Activated CD4-positive, alpha-beta memory T cell treated with anti-CD3 and anti-CD28 coated beads for 36 hours (primary cell): ENCODE measurements around the gene DIDO1. TPM values are rescaled to one million over a fixed set of nuclear protein-coding genes. Genes with fewer than 3 reads are reported as not detected.

ENCODE experiments used
- CTCF ChIA-PET: fragments of 350-600 bp; sonication (Branson Sonifier 250); formaldehyde crosslinking; loops from one replicate; lab custom pipeline; 2021; ENCODE audit warnings: antibody characterized with exemption, inconsistent platforms; lab: Charles Lee
- POLR2A ChIA-PET: fragments of 350-600 bp; sonication (Branson Sonifier 250); formaldehyde crosslinking; loops from one replicate; lab custom pipeline; 2021; ENCODE audit warnings: antibody characterized with exemption; lab: Charles Lee
- DNase-seq: peaks from one replicate; pipeline ENCODE4 v3.0.0-alpha.2; 2020
- H3K27ac Mint-ChIP-seq: one replicate; pipeline ENCODE4 v1.8.0; 2021; ENCODE audit warnings: mixed read lengths
- H3K27me3 Mint-ChIP-seq: one replicate; pipeline ENCODE4 v1.8.0; 2021; ENCODE audit warnings: mixed read lengths
- H3K36me3 Mint-ChIP-seq: one replicate; pipeline ENCODE4 v1.8.0; 2021; ENCODE audit warnings: mixed read lengths
- H3K4me1 Mint-ChIP-seq: one replicate; pipeline ENCODE4 v1.8.0; 2021; ENCODE audit warnings: low read depth, mixed read lengths
- H3K4me3 Mint-ChIP-seq: one replicate; pipeline ENCODE4 v1.8.0; 2021; ENCODE audit warnings: mild to moderate bottlenecking, mixed read lengths
- H3K9me3 Mint-ChIP-seq: one replicate; pipeline ENCODE4 v1.8.0; 2021; ENCODE audit warnings: mixed read lengths
- intact Hi-C: fragments of 100-400 bp; cut with micrococcal nuclease; formaldehyde crosslinking; loops from one replicate; pipeline ENCODE4 v1.15.1; 2023
- total RNA-seq, 2 experiments: library from RNA; stranded (reverse); gene quantifications; one replicate each; pipeline ENCODE4 v1.2.3, GENCODE V29; 2021

Gene DIDO1
- total RNA-seq, 2 experiments from 2014 or later, result 46.6 to 48.4 TPM

GRCh38 chr20:62838128-62838891 is 88.0 kb downstream of the DIDO1 start:
- no peak overlapping the region for H3K27ac Mint-ChIP-seq
- H3K9me3 Mint-ChIP-seq, result no peaks in the 10 kb centered on the region
- CTCF ChIA-PET, result no interaction called here
- DNase-seq, result no peak
- POLR2A ChIA-PET, result no interaction called here
- intact Hi-C loops, result no loop called here
- H3K4me1 Mint-ChIP-seq, result no peaks in the 10 kb centered on the region
- H3K4me3 Mint-ChIP-seq, result no peak overlapping the region
- H3K36me3 Mint-ChIP-seq, result no peaks in the 10 kb centered on the region
- H3K27me3 Mint-ChIP-seq, result peaks cover 3% of the 10 kb centered on the region

GRCh38 chr20:62837790-62838127 is 88.5 kb downstream of the DIDO1 start:
- no peaks in the 10 kb centered on the region for H3K9me3 Mint-ChIP-seq
- CTCF ChIA-PET, result no interaction called here
- no peaks in the 10 kb centered on the region for H3K36me3 Mint-ChIP-seq
- H3K27me3 Mint-ChIP-seq, result peaks cover 3% of the 10 kb centered on the region
- H3K27ac Mint-ChIP-seq, result no peak overlapping the region
- no peak overlapping the region for H3K4me3 Mint-ChIP-seq
- intact Hi-C loops, result no loop called here
- POLR2A ChIA-PET, result no interaction called here
- H3K4me1 Mint-ChIP-seq, result no peaks in the 10 kb centered on the region
- no peak for DNase-seq

GRCh38 chr20:62836967-62837490 is 89.3 kb downstream of the DIDO1 start:
- POLR2A ChIA-PET, result no interaction called here
- Mint-ChIP-seq H3K27me3 (peaks cover 3% of the 10 kb centered on the region), H3K36me3 (no peaks in the 10 kb centered on the region), H3K27ac (no peak overlapping the region), H3K9me3 (no peaks in the 10 kb centered on the region), H3K4me1 (no peaks in the 10 kb centered on the region), H3K4me3 (no peak overlapping the region)
- CTCF ChIA-PET, result no interaction called here
- intact Hi-C loops, result no loop called here
- DNase-seq, result no peak

- Mint-ChIP-seq H3K36me3 (no peaks in the 10 kb centered on the region), H3K4me3 (no peak overlapping the region), H3K4me1 (no peaks in the 10 kb centered on the region), H3K27me3 (peaks cover 3% of the 10 kb centered on the region), H3K9me3 (no peaks in the 10 kb centered on the region), H3K27ac (no peak overlapping the region)
- ChIA-PET CTCF (no interaction called here), POLR2A (no interaction called here)
- intact Hi-C loops, result no loop called here
- no peak for DNase-seq
Measured at GRCh38 chr20:62835931-62836861, 90.1 kb downstream of the DIDO1 start.

- ChIA-PET CTCF (interaction anchor here (0.9 kb wide), 1 partner anchor 12 kb away, joined by 4 read pairs; no protein-coding TSS in a partner anchor), POLR2A (no interaction called here)
- Mint-ChIP-seq H3K27ac (no peak overlapping the region), H3K9me3 (no peaks in the 10 kb centered on the region), H3K27me3 (peaks cover 3% of the 10 kb centered on the region), H3K36me3 (no peaks in the 10 kb centered on the region), H3K4me3 (no peak overlapping the region), H3K4me1 (no peaks in the 10 kb centered on the region)
- no peak for DNase-seq
- intact Hi-C loops, result no loop called here
Measured at GRCh38 chr20:62834967-62835730, 91.2 kb downstream of the DIDO1 start.

- ChIA-PET CTCF (interaction anchor here (1.7 kb wide), 1 partner anchor 25 kb away, joined by 6 read pairs; no protein-coding TSS in a partner anchor), POLR2A (no interaction called here)
- DNase-seq, result no peak
- intact Hi-C loops, result no loop called here
- no peak overlapping the region for H3K4me3 Mint-ChIP-seq
- H3K36me3 Mint-ChIP-seq, result no peaks in the 10 kb centered on the region
- no peaks in the 10 kb centered on the region for H3K4me1 Mint-ChIP-seq
- no peaks in the 10 kb centered on the region for H3K9me3 Mint-ChIP-seq
- peaks cover 3% of the 10 kb centered on the region for H3K27me3 Mint-ChIP-seq
- H3K27ac Mint-ChIP-seq, result no peak overlapping the region
Measured at GRCh38 chr20:62832951-62833391, 93.3 kb downstream of the DIDO1 start.

- no peak for DNase-seq
- Mint-ChIP-seq H3K27me3 (peaks cover 3% of the 10 kb centered on the region), H3K9me3 (no peaks in the 10 kb centered on the region), H3K4me1 (no peaks in the 10 kb centered on the region), H3K36me3 (no peaks in the 10 kb centered on the region), H3K27ac (no peak overlapping the region), H3K4me3 (no peak overlapping the region)
- intact Hi-C loops, result no loop called here
- CTCF ChIA-PET, result interaction anchor here (1.1 to 1.7 kb wide), 2 partner anchors 10 to 24 kb away, joined by 4 to 6 read pairs; no protein-coding TSS in a partner anchor
- POLR2A ChIA-PET, result no interaction called here
Measured at GRCh38 chr20:62832212-62832922, 93.9 kb downstream of the DIDO1 start.

- H3K4me3 Mint-ChIP-seq, result no peak overlapping the region
- intact Hi-C loops, result no loop called here
- H3K9me3 Mint-ChIP-seq, result no peaks in the 10 kb centered on the region
- POLR2A ChIA-PET, result no interaction called here
- H3K27me3 Mint-ChIP-seq, result peaks cover 3% of the 10 kb centered on the region
- CTCF ChIA-PET, result interaction anchor here (1.1 to 1.7 kb wide), 2 partner anchors 9 to 24 kb away, joined by 4 to 6 read pairs; no protein-coding TSS in a partner anchor
- H3K36me3 Mint-ChIP-seq, result no peaks in the 10 kb centered on the region
- H3K27ac Mint-ChIP-seq, result no peak overlapping the region
- DNase-seq, result no peak
- H3K4me1 Mint-ChIP-seq, result no peaks in the 10 kb centered on the region
Measured at GRCh38 chr20:62831854-62832211, 94.5 kb downstream of the DIDO1 start.

GRCh38 chr20:62831361-62831788 is 94.9 kb downstream of the DIDO1 start:
- Mint-ChIP-seq H3K4me1 (no peaks in the 10 kb centered on the region), H3K4me3 (no peak overlapping the region), H3K27ac (no peak overlapping the region), H3K27me3 (no peaks in the 10 kb centered on the region), H3K36me3 (no peaks in the 10 kb centered on the region), H3K9me3 (no peaks in the 10 kb centered on the region)
- no peak for DNase-seq
- CTCF ChIA-PET, result interaction anchor here (1.1 kb wide), 1 partner anchor 9 kb away, joined by 4 read pairs; no protein-coding TSS in a partner anchor
- POLR2A ChIA-PET, result no interaction called here
- intact Hi-C loops, result no loop called here

GRCh38 chr20:62830821-62831220 is 95.5 kb downstream of the DIDO1 start:
- CTCF ChIA-PET, result no interaction called here
- no peak overlapping the region for H3K27ac Mint-ChIP-seq
- no peak for DNase-seq
- no peaks in the 10 kb centered on the region for H3K36me3 Mint-ChIP-seq
- no peaks in the 10 kb centered on the region for H3K4me1 Mint-ChIP-seq
- intact Hi-C loops, result no loop called here
- no peak overlapping the region for H3K4me3 Mint-ChIP-seq
- no peaks in the 10 kb centered on the region for H3K9me3 Mint-ChIP-seq
- no peaks in the 10 kb centered on the region for H3K27me3 Mint-ChIP-seq
- POLR2A ChIA-PET, result no interaction called here

GRCh38 chr20:62830251-62830650 is 96.1 kb downstream of the DIDO1 start:
- no peaks in the 10 kb centered on the region for H3K36me3 Mint-ChIP-seq
- no peak overlapping the region for H3K27ac Mint-ChIP-seq
- H3K4me1 Mint-ChIP-seq, result no peaks in the 10 kb centered on the region
- no peak overlapping the region for H3K4me3 Mint-ChIP-seq
- no peaks in the 10 kb centered on the region for H3K27me3 Mint-ChIP-seq
- H3K9me3 Mint-ChIP-seq, result no peaks in the 10 kb centered on the region
- POLR2A ChIA-PET, result no interaction called here
- CTCF ChIA-PET, result no interaction called here
- no peak for DNase-seq
- intact Hi-C loops, result no loop called here
